Measurements from ENCODE around the gene GMEB2. TPM values are rescaled to one million over a fixed set of nuclear protein-coding genes. Genes with fewer than 3 reads are reported as not detected.
"Not testable (repeated sequence)": the region's sequence is repeated elsewhere in the genome, so short reads cannot be mapped to it uniquely, and the experiment has no call there.

GMEB2 gene
- total and polyA plus RNA-seq, 2 donors (not counting 1 experiment from before 2014, with no cell fraction given), result 6.3 to 10.9 TPM

DNA sequence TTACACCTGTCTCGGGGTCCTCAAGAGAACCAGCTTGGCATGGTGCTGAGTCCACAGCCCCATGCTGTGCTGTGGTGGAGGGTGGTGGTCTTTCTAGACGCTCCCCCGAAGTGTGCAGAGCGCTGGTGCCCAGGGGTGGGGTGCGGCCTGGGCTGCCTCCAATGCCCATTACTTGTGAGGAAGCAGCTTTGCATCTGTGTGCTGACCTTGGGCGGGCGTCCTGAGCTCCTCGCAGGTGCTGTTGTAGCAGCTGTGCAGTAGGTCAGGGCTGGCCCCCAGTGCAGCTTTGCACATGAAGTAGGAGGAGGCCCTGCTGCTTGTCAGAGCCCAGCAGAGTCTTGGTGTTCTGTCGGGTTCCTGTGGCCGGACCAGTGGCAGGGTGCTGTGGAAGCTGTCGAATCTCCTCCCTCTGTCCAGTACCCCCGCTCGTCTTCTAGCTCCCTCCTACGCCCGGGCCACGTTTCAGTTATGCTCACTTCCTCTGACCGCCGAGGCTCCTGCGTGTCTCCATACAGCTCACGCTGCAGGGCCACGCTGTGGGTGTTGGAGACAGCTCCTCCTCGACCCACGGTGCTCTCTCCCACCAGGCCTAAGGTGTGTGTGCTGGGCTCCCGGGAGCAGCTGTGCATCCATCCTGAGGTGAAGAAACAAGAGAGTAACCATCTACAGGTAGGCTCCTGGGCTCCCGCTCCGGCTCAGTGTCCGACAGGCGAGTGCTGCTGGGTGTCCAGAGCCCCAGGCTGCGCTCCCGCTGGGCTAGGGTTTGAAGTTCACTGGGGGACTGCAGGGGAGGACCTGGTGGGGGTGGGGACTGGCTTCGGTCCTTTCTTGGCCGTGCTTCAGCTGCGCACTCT is 35.3 kb upstream of the GMEB2 start:
- H4K20me1 ChIP-seq (ENCODE audit: control insufficient read depth, extremely low read depth, insufficient read depth, low read length), result no peaks in the 10 kb centered on the region

DNA sequence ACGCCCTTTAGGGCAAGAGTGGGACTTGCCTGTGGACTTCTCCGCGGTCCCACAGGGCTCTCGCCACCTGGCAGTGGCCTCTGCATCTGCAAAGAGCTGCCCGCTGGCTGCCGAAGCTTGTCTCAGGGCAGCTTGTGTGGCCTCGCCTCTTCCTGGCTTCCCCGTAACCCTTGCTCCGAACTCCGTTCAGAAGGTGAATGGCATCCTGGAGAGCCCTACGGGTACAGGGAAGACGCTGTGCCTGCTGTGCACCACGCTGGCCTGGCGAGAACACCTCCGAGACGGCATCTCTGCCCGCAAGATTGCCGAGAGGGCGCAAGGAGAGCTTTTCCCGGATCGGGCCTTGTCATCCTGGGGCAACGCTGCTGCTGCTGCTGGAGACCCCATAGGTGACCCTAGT is 34.2 kb upstream of the GMEB2 start:
- no peak for TF ChIP-seq EZH2 (IDR thresholded peaks at IDR 0.05; ENCODE audit: low read length, missing control alignments)
- TF ChIP-seq, protein P1, sequence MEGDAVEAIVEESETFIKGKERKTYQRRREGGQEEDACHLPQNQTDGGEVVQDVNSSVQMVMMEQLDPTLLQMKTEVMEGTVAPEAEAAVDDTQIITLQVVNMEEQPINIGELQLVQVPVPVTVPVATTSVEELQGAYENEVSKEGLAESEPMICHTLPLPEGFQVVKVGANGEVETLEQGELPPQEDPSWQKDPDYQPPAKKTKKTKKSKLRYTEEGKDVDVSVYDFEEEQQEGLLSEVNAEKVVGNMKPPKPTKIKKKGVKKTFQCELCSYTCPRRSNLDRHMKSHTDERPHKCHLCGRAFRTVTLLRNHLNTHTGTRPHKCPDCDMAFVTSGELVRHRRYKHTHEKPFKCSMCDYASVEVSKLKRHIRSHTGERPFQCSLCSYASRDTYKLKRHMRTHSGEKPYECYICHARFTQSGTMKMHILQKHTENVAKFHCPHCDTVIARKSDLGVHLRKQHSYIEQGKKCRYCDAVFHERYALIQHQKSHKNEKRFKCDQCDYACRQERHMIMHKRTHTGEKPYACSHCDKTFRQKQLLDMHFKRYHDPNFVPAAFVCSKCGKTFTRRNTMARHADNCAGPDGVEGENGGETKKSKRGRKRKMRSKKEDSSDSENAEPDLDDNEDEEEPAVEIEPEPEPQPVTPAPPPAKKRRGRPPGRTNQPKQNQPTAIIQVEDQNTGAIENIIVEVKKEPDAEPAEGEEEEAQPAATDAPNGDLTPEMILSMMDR (conservative IDR thresholded peaks at IDR 0.05 in 1 of 2, IDR thresholded peaks at IDR 0.05 in 1 of 2; ENCODE audit: low read depth in 1 of 2, low read length in 2 of 2), result no peak
- Histone ChIP-seq H3K79me2 (ENCODE audit: control insufficient read depth, insufficient read depth, low read length) (peaks cover 34% of the 10 kb centered on the region), H2AFZ (ENCODE audit: low read length) (no peak overlapping the region), H3K4me1 (ENCODE audit: control insufficient read depth, extremely low read depth, insufficient read depth, low read length) (peaks cover 7% of the 10 kb centered on the region), H3K4me2 (ENCODE audit: extremely low read depth, insufficient read depth, low read length) (no peak overlapping the region), H4K20me1 (ENCODE audit: control insufficient read depth, extremely low read depth, insufficient read depth, low read length) (no peaks in the 10 kb centered on the region), H3K27me3 (ENCODE audit: control insufficient read depth, insufficient read depth, low read length) (no peaks in the 10 kb centered on the region), H3K27ac (ENCODE audit: insufficient read depth, low read length) (no peak overlapping the region), H3K36me3 (ENCODE audit: control insufficient read depth, insufficient read depth, low read length) (peaks cover 21% of the 10 kb centered on the region), H3K9me3 (ENCODE audit: control insufficient read depth, insufficient read depth, low read depth, low read length) (no peaks in the 10 kb centered on the region), H3K9ac (ENCODE audit: insufficient read depth, low read length) (no peak overlapping the region), H3K4me3 (replicated peaks in 1 of 4; ENCODE audit: control extremely low read depth in 1 of 4, insufficient read depth in 1 of 4, low read depth in 3 of 4, low read length in 4 of 4) (no peak overlapping the region)
- no peak for DNase-seq (ENCODE audit: low read depth in 2 of 2)

More for the DNA sequence above, 35.3 kb upstream of the GMEB2 start:
- TF ChIP-seq EZH2 (IDR thresholded peaks at IDR 0.05; ENCODE audit: low read length, missing control alignments), result no peak
- TF ChIP-seq, protein P1 (conservative IDR thresholded peaks at IDR 0.05 in 1 of 2, IDR thresholded peaks at IDR 0.05 in 1 of 2; ENCODE audit: low read depth in 1 of 2, low read length in 2 of 2), result no peak
- Histone ChIP-seq H3K4me2 (ENCODE audit: extremely low read depth, insufficient read depth, low read length) (no peak overlapping the region), H3K4me3 (replicated peaks in 1 of 4; ENCODE audit: control extremely low read depth in 1 of 4, insufficient read depth in 1 of 4, low read depth in 3 of 4, low read length in 4 of 4) (no peak overlapping the region), H3K9ac (ENCODE audit: insufficient read depth, low read length) (no peak overlapping the region), H3K36me3 (ENCODE audit: control insufficient read depth, insufficient read depth, low read length) (peaks cover 23% of the 10 kb centered on the region), H3K79me2 (ENCODE audit: control insufficient read depth, insufficient read depth, low read length) (peaks cover 34% of the 10 kb centered on the region), H3K9me3 (ENCODE audit: control insufficient read depth, insufficient read depth, low read depth, low read length) (no peaks in the 10 kb centered on the region), H3K4me1 (ENCODE audit: control insufficient read depth, extremely low read depth, insufficient read depth, low read length) (peaks cover 7% of the 10 kb centered on the region), H2AFZ (ENCODE audit: low read length) (no peak overlapping the region), H3K27ac (ENCODE audit: insufficient read depth, low read length) (no peak overlapping the region), H3K27me3 (ENCODE audit: control insufficient read depth, insufficient read depth, low read length) (no peaks in the 10 kb centered on the region)
- no peak for DNase-seq (ENCODE audit: low read depth in 2 of 2)

DNA sequence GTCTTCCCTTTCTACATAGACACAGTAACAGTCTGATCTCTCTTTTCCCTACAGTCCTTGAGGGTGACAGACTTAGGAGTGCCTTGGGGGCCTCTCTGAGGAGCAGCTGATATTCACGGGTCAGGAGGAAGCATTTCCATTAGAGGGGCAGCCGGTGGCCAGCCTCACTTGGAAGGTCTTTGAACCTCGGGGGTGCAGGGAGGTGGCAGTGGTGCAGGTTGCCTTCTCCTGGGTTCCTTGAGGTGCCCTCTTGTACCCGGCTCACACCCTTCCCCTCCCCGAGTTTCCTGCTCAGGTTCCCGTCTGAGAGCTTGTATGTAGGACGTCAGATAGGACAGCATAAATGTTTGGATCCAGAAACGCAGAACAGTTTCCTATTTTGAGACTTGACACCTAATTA is 33.7 kb upstream of the GMEB2 start:
- Histone ChIP-seq H3K9me3 (ENCODE audit: control insufficient read depth, insufficient read depth, low read depth, low read length) (no peaks in the 10 kb centered on the region), H3K27ac (ENCODE audit: insufficient read depth, low read length) (no peak overlapping the region), H3K79me2 (ENCODE audit: control insufficient read depth, insufficient read depth, low read length) (peaks cover 34% of the 10 kb centered on the region), H4K20me1 (ENCODE audit: control insufficient read depth, extremely low read depth, insufficient read depth, low read length) (no peaks in the 10 kb centered on the region), H3K9ac (ENCODE audit: insufficient read depth, low read length) (no peak overlapping the region), H3K4me3 (replicated peaks in 1 of 4; ENCODE audit: control extremely low read depth in 1 of 4, insufficient read depth in 1 of 4, low read depth in 3 of 4, low read length in 4 of 4) (no peak overlapping the region), H3K36me3 (ENCODE audit: control insufficient read depth, insufficient read depth, low read length) (peaks cover 20% of the 10 kb centered on the region), H3K4me1 (ENCODE audit: control insufficient read depth, extremely low read depth, insufficient read depth, low read length) (peaks cover 7% of the 10 kb centered on the region), H3K4me2 (ENCODE audit: extremely low read depth, insufficient read depth, low read length) (no peak overlapping the region), H2AFZ (ENCODE audit: low read length) (no peak overlapping the region), H3K27me3 (ENCODE audit: control insufficient read depth, insufficient read depth, low read length) (no peaks in the 10 kb centered on the region)
- TF ChIP-seq, protein P1 (conservative IDR thresholded peaks at IDR 0.05 in 1 of 2, IDR thresholded peaks at IDR 0.05 in 1 of 2; ENCODE audit: low read depth in 1 of 2, low read length in 2 of 2), result no peak
- no peak for TF ChIP-seq EZH2 (IDR thresholded peaks at IDR 0.05; ENCODE audit: low read length, missing control alignments)
- no peak for DNase-seq (ENCODE audit: low read depth in 2 of 2)

DNA sequence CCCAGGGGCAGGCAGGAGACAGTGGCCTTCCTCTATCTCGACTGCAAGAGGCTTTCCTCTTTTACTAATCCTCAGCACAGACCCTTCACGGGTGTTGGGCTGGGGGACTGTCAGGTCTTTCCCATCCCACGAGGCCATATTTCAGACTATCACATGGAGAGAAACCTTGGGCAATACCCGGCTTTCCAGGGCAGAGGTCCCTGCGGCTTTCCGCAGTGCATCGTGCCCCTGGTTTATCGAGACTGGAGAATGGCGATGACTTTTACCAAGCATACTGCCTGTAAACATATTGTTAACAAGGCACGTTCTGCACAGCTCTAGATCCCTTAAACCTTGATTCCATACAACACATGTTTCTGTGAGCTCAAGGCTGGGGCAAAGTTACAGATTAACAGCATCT is 33.3 kb upstream of the GMEB2 start:
- H3K4me2 ChIP-seq (ENCODE audit: extremely low read depth, insufficient read depth, low read length); H3K27me3 ChIP-seq (ENCODE audit: control insufficient read depth, insufficient read depth, low read length); H2AFZ ChIP-seq (ENCODE audit: low read length); H3K9ac ChIP-seq (ENCODE audit: insufficient read depth, low read length); H3K4me1 ChIP-seq (ENCODE audit: control insufficient read depth, extremely low read depth, insufficient read depth, low read length); DNase-seq (ENCODE audit: low read depth in 2 of 2); H3K27ac ChIP-seq (ENCODE audit: insufficient read depth, low read length); H3K9me3 ChIP-seq (ENCODE audit: control insufficient read depth, insufficient read depth, low read depth, low read length); H3K4me3 ChIP-seq (replicated peaks in 1 of 4; ENCODE audit: control extremely low read depth in 1 of 4, insufficient read depth in 1 of 4, low read depth in 3 of 4, low read length in 4 of 4); H4K20me1 ChIP-seq (ENCODE audit: control insufficient read depth, extremely low read depth, insufficient read depth, low read length): not testable (repeated sequence)
- H3K79me2 ChIP-seq (ENCODE audit: control insufficient read depth, insufficient read depth, low read length), result peaks cover 34% of the 10 kb centered on the region
- H3K36me3 ChIP-seq (ENCODE audit: control insufficient read depth, insufficient read depth, low read length), result peaks cover 17% of the 10 kb centered on the region
